K562 (cell line): ENCODE measurements around the gene EPHA10. TPM values are rescaled to one million over a fixed set of nuclear protein-coding genes. Genes with fewer than 3 reads are reported as not detected.
A peak's percentile ranks its signal among the peaks of the same experiment; 100 is the strongest.
"Not testable (repeated sequence)": the region's sequence is repeated elsewhere in the genome, so short reads cannot be mapped to it uniquely, and the experiment has no call there.

Experiments
- ATAC-seq: fragments of 200-7000 bp; cut with Tn5 transposase; 3 replicates; pipeline ENCODE4 v1.9.1; 2020; ENCODE audit warnings: moderate library complexity
- BruUV-seq: library from RNA; stranded (reverse); fragments of 400-500 nt; replicated peaks from 2 replicates; lab custom pipeline; 2021; lab: Mats Ljungman, UMichigan
- CTCF ChIA-PET: fragments of 300-600 bp; formaldehyde crosslinking; extraction: SDS; loops from one replicate; lab custom pipeline; 2021; ENCODE audit warnings: low intra/inter-chr PET ratio; lab: Yijun Ruan, JAX
- POLR2A ChIA-PET: fragments of 300-600, 350-650 bp; sonication (Branson Sonifier 250); formaldehyde crosslinking; extraction: SDS; loops from one replicate; lab custom pipeline; 2021; ENCODE audit warnings: antibody characterized with exemption, inconsistent platforms; lab: Yijun Ruan, JAX
- DNase-seq, 4 experiments: peaks; one replicate each; pipeline versions ENCODE4 v3.0.0 to v3.0.0-alpha.2; 2011 to 2018; ENCODE audit warnings: low spot score in 3 of 4, mixed read lengths in 3 of 4; ENCODE audit errors: extremely low read depth in 1 of 4
- FAIRE-seq: peaks from 2 replicates; lab custom pipeline; 2011; peaks lifted over from hg19 to GRCh38; lab: Jason Lieb, UNC
- H2AFZ ChIP-seq: 2 replicates; pipeline ENCODE4 v1.6.0; 2011; ENCODE audit warnings: low read depth, low read length, control low read depth, inconsistent platforms
- H3K27ac ChIP-seq: fragments of 200-600 bp; 3 replicates; pipeline ENCODE4 v1.8.0; 2011; ENCODE audit warnings: low read depth, mild to moderate bottlenecking, control low read depth, inconsistent platforms, low read length, moderate library complexity, mixed read lengths; ENCODE audit errors: extremely low read depth
- H3K27me3 ChIP-seq, 2 experiments: fragments of 300-600 bp in 1 of 2; 2 replicates in 1 of 2; 3 replicates in 1 of 2; pipeline versions ENCODE4 v1.6.0 to v1.8.0; 2011; ENCODE audit warnings: inconsistent platforms in 2 of 2, low read length in 2 of 2, mild to moderate bottlenecking in 1 of 2, mixed read lengths in 1 of 2, moderate library complexity in 1 of 2; ENCODE audit not compliant: control insufficient read depth in 2 of 2, insufficient read depth in 2 of 2
- H3K36me3 ChIP-seq: fragments of 300-600 bp; 3 replicates; pipeline ENCODE4 v1.8.0; 2011; ENCODE audit warnings: mild to moderate bottlenecking, low read length, inconsistent platforms; ENCODE audit not compliant: control insufficient read depth, insufficient read depth
- H3K4me1 ChIP-seq, 2 experiments: fragments of 200-600 bp in 1 of 2; replicated peaks in 1 of 2; 2 replicates in 1 of 2; 3 replicates in 1 of 2; pipeline versions ENCODE4 v1.5.1 to v1.8.0; 2011; ENCODE audit warnings: inconsistent platforms in 2 of 2, low read length in 2 of 2, mild to moderate bottlenecking in 1 of 2, mixed read lengths in 1 of 2, moderate library complexity in 1 of 2; ENCODE audit not compliant: control insufficient read depth in 2 of 2, insufficient read depth in 2 of 2
- H3K4me2 ChIP-seq: 2 replicates; pipeline ENCODE4 v1.6.1; 2011; ENCODE audit warnings: low read length, control low read depth, inconsistent platforms, mixed read lengths; ENCODE audit not compliant: insufficient read depth
- H3K4me3 ChIP-seq: fragments of 200-600 bp; sonication (generic), shearing (Covaris generic); 2 replicates; pipeline ENCODE4 v1.5.1; 2016; ENCODE audit warnings: control low read depth, inconsistent platforms
- H3K79me2 ChIP-seq: fragments of 200-600 bp; 3 replicates; pipeline ENCODE4 v1.8.0; 2011; ENCODE audit warnings: low read length, inconsistent platforms; ENCODE audit not compliant: control insufficient read depth, insufficient read depth
- H3K9ac ChIP-seq, 2 experiments: 2 replicates each; pipeline versions ENCODE4 v1.6.0 to v1.6.1; 2011; ENCODE audit warnings: low read depth in 2 of 2, low read length in 2 of 2, control low read depth in 1 of 2, inconsistent platforms in 1 of 2, mild to moderate bottlenecking in 1 of 2, mixed read lengths in 1 of 2; ENCODE audit not compliant: insufficient read depth in 1 of 2
- H3K9me1 ChIP-seq: one replicate; pipeline ENCODE4 v1.6.0; 2011; ENCODE audit warnings: inconsistent platforms, mild to moderate bottlenecking, low read length, moderate library complexity; ENCODE audit not compliant: control insufficient read depth, insufficient read depth
- H3K9me3 ChIP-seq: replicated peaks from 2 replicates; pipeline ENCODE4 v1.5.1; 2011; ENCODE audit warnings: low read depth, low read length, inconsistent platforms; ENCODE audit not compliant: control insufficient read depth, insufficient read depth
- H4K20me1 ChIP-seq: replicated peaks from 2 replicates; pipeline ENCODE4 v1.6.1; 2011; ENCODE audit warnings: low read length, inconsistent platforms, mixed read lengths; ENCODE audit not compliant: control insufficient read depth, insufficient read depth
- MAFK ChIP-seq: IDR thresholded peaks from 2 replicates; pipeline ENCODE4 v1.6.1; 2011; ENCODE audit warnings: low read length, improper control_type of control experiment
- RBM25 ChIP-seq: fragments of 200-400 bp; formaldehyde crosslinking; IDR thresholded peaks from 2 replicates; pipeline ENCODE4 v1.6.1; 2018; ENCODE audit warnings: low read length, low read depth, moderate library complexity; ENCODE audit not compliant: severe bottlenecking
- TCFL5 ChIP-seq: fragments of 250-450 bp; sonication (Bioruptor Pico); conservative IDR thresholded peaks from 2 replicates; pipeline ENCODE4 v1.6.1; 2021; ENCODE audit warnings: mild to moderate bottlenecking, moderate library complexity, matching md5 sums
- ZNF146 ChIP-seq: IDR thresholded peaks from one replicate; pipeline ENCODE4 v1.6.1; 2018; ENCODE audit warnings: missing compliant biosample characterization; ENCODE audit not compliant: unreplicated experiment
- WGBS: fragments of 100-300 bp; shearing (Covaris generic); methylation state at CpG from one replicate; pipeline ENCODE4 v1.1.6; 2016; ENCODE audit warnings: low coverage, mixed read lengths; ENCODE audit not compliant: insufficient coverage; ENCODE audit errors: missing lambda C conversion rate; 5-methylcytosine and 5-hydroxymethylcytosine counted together
- in situ Hi-C: fragments of 300-500 bp; cut with MboI; formaldehyde crosslinking; loops from 4 replicates; pipeline ENCODE4 v1.15.0; 2018; ENCODE audit warnings: inconsistent platforms, mixed read lengths
- intact Hi-C: fragments of 100-400 bp; cut with micrococcal nuclease; formaldehyde crosslinking; loops from 2 replicates; pipeline ENCODE4 v1.14.2; 2022
- polyA plus RNA-seq, 8 experiments: library from polyadenylated mRNA; depleted of rRNA in 4 of 8; stranded (reverse) in 5 of 8; unstranded in 3 of 8; fragments of >200 nt; fragmentation: Nextera tagmentation in 2 of 8; fragmentation: Illumina TruSeq in 1 of 8; extraction: Ambion mirVana in 2 of 8; extraction: Trizol in 1 of 8; gene quantifications; 2 replicates each; pipeline versions ENCODE4 v1.2.1 to v1.2.3, GENCODE V29; 2011 to 2014; ENCODE audit warnings: inconsistent platforms in 1 of 8, missing spikeins in 1 of 8
- total RNA-seq, 7 experiments: library from RNA; depleted of rRNA in 6 of 7; stranded (reverse); fragments of >200 nt in 6 of 7; fragmentation: Illumina TruSeq in 2 of 7; extraction: Trizol in 2 of 7; gene quantifications; 2 replicates each; pipeline versions ENCODE4 v1.2.1 to v1.2.3, GENCODE V29; 2011 to 2021; ENCODE audit warnings: low replicate concordance in 1 of 7

The EPHA10 gene
- total and polyA plus RNA-seq, 9 of the 15 experiments (the other 6 are each of a cell fraction or from before 2014, with no cell fraction given), result 0.03 TPM; not detected in 8

- in situ Hi-C loops, result no loop called here
- intact Hi-C loops, result no loop called here
Measured at GRCh38 chr1:37739222-37739621, 25.7 kb downstream of the EPHA10 start.

GRCh38 chr1:37738619-37739018 is 26.3 kb downstream of the EPHA10 start:
- CTCF ChIA-PET, H3K4me1 ChIP-seq, POLR2A ChIA-PET, ATAC-seq, H3K79me2 ChIP-seq, H2AFZ ChIP-seq, DNase-seq, H3K9me1 ChIP-seq, intact Hi-C loops, H3K27ac ChIP-seq, H3K9me3 ChIP-seq, H4K20me1 ChIP-seq, FAIRE-seq, H3K36me3 ChIP-seq, in situ Hi-C loops, H3K4me2 ChIP-seq, H3K4me3 ChIP-seq, BruUV-seq, H3K9ac ChIP-seq: not testable (repeated sequence)
- H3K27me3 ChIP-seq, result peaks cover 18 to 33% of the 10 kb centered on the region in 2 experiments; a peak in 4 of 5 replicates
- WGBS, result 6% methylated on average over 4 of the region's 4 CpGs
- peak; percentile 62 for TF ChIP-seq ZNF146 (CRISPR knock-in tag)
- TF ChIP-seq RBM25, result peak; percentile 9

More at GRCh38 chr1:37739222-37739621, 25.7 kb downstream of the EPHA10 start:
- ChIA-PET CTCF (no interaction called here), POLR2A (interaction anchor here (1.3 kb wide), 1 partner anchor 18 kb away, joined by 3 read pairs; no protein-coding TSS in a partner anchor)
- WGBS, result 8% methylated on average over 2 of the region's 2 CpGs
- Histone ChIP-seq H4K20me1 (0 out of 2 replicates have a peak, but pooled peaks cover 2% of the 10 kb centered on the region), H3K27ac (no peak overlapping the region), H3K36me3 (no peaks in the 10 kb centered on the region), H3K9me1 (no peaks in the 10 kb centered on the region), H3K27me3 (peaks cover 18 to 30% of the 10 kb centered on the region in 2 experiments; a peak in 4 of 5 replicates), H3K9me3 (no peaks in the 10 kb centered on the region), H3K4me1 (peaks cover 0 to 6% of the 10 kb centered on the region in 2 experiments; a peak in 2 of 5 replicates), H2AFZ (no peak overlapping the region), H3K9ac (no peak overlapping the region), H3K79me2 (no peaks in the 10 kb centered on the region), H3K4me2 (no peak overlapping the region), H3K4me3 (no peak overlapping the region)
- DNase-seq (no peak), ATAC-seq (no peak), FAIRE-seq (no peak)
- TF ChIP-seq TCFL5 (CRISPR knock-in tag), result no peak
- no peak for TF ChIP-seq MAFK
- BruUV-seq, result no TSS peak

- H3K4me3 ChIP-seq, FAIRE-seq, H3K36me3 ChIP-seq, H3K79me2 ChIP-seq, H2AFZ ChIP-seq, intact Hi-C loops, BruUV-seq, H3K9me3 ChIP-seq, H3K4me1 ChIP-seq, in situ Hi-C loops, H4K20me1 ChIP-seq, ATAC-seq, H3K27ac ChIP-seq, H3K9ac ChIP-seq, H3K9me1 ChIP-seq, DNase-seq, H3K4me2 ChIP-seq, CTCF ChIA-PET, POLR2A ChIA-PET: not testable (repeated sequence)
- WGBS, result 21% methylated on average over 6 of the region's 7 CpGs
- peaks cover 18 to 40% of the 10 kb centered on the region in 2 experiments; a peak in 4 of 5 replicates for H3K27me3 ChIP-seq
Measured at GRCh38 chr1:37737975-37738374, 26.9 kb downstream of the EPHA10 start.
